GM18499 (cell line): ENCODE results near the gene ATP1A3.
"Not testable (repeated sequence)": the region's sequence is repeated elsewhere in the genome, so short reads cannot be mapped to it uniquely, and the experiment has no call there.

Experiments
- ATAC-seq: cut with Tn5 transposase; IDR thresholded peaks from one replicate; pipeline ENCODE4 v1.9.1; 2021; ENCODE audit warnings: moderate number of reproducible peaks; ENCODE audit not compliant: insufficient read depth, unreplicated experiment

The ATP1A3 gene

DNA sequence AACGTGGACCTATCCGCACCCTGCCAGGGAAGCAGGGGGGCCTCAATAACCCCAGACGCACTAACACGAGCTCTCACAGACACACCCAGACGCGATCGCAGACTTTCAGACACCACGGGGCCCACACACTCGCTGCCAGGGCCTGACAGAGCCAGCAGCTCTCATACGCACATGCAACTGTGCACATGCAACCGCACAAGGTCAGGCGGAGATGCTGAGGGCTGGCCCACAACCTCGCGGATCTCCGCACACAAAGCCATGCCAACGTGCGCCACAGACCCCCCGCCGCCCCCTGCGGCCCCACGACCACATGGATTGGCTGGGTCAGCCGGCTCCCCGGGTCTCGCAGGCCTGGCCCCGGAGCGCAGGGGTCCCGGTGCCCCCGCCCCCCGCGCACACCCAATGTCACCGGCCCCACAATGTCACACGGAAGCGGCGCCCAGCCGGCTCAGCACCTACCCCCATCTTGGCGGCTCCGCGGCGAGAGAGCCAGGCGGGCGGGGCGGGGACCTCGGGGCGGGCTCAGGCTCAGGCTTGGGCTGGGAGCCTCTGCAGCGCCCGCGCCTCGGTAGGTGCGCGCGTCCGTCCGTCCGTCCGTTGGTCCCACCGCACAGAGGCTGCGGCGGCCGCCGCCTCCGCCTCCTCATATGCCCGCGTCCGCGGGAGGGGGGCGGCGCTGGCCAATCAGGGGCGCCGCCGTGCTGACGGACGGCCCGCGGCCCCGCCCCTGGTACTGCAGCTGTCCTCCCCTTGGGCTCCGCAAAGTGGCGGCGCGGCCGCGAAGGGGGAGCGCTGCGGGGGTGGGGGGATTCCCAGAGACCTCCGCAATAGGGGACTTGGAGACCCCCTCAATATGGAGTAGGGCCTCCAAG, at the start of gene ATP1A3:
Gene ATP1A3, minus strand, starts transcription at position 619 of the 872 bp plus-strand sequence. Its CDS starts 154 bp downstream, at position 465.
- ATAC-seq = no peak

DNA sequence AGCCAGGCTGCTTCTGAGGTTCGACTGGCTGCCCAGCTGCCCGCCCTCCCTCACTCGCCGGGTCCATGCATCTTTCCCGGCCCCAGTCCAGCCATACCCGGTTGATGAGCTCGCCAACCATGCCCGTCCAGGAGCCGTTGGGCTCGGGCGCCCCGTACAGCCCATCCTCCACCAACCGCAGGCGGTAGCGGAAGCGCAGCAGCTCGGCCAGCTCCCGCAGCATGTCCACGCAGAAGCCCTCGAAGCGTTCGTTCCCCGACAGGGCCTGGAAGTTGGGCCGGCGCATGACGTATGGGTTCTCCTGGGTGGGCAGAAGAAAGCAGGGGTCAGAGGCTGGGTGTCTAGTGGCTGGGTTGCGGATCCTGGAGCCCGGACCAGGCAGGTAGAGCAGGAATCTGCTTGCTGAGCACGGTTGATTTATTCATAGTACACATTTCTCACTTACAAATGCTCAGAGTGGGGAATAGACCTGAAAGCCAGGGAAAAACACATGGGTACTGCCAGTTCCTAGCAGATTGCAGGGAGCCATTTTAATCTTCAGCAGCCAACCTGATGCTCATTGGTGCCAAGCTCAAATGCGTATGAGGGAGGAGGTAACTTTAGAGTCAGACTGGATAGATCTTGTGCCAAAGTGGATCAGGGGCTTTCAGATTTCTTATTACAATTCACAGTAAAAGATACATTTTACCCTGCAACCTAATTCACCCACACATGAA, 48.6 kb upstream of the ATP1A3 start:
- no peak for ATAC-seq

DNA sequence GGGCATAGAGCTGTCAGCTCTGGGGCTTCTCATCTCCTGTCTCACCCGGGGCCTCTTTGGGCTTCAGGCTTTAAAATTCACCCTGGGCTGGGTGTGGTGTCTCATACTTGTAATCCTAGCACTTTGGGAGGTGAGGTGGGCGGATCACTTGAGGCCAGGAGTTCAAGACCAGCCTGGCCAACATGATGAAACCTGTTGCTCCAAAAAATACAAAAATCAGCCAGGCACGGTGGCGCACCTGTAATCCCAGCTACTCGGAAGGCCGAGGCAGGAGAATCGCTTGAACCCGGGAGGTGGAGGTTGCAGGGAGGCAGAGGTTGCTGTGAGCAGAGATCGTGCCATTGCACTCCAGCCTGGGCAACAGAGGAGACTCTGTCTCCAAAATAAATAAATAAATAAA, 46.5 kb upstream of the ATP1A3 start:
- ATAC-seq = not testable (repeated sequence)

DNA sequence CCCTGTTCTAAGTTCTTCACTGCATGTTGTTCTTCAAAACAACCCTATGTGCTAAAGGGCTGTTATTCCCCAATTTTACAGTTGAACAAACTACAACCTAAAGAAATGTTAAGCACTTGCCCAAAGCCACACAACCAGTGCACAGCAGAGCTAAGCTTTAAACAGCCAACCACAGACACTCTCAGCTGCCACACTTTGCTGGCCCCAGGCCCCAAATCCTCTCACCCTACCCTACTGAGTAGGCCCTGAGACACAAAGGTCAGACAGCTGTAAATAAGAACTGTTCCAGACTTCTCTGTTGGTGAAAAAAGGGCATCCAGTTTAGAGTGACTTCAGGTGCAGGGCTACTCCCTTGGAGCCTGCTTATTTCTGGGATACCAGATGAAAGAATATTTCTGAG, 46.0 kb upstream of the ATP1A3 start:
- no peak for ATAC-seq

DNA sequence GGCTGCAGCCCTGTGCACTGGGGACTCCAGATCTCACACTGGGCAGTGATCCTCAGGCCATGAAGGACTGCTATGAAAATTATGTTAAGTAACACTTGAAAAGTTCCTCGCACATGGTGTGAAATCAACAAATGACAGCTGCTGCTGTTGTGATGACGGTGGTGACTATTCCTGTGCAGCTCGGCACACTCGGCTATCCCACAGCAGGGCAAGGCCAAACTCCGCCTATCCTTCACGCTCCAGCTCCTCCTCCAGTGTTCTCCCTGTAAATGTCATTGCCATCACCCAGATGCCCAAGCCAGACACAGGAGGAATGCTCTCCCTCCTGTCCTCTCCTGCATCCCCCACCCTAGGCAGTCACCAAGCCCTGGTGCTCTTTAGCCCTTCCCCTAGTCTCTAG, 44.6 kb upstream of the ATP1A3 start:
- no peak for ATAC-seq

DNA sequence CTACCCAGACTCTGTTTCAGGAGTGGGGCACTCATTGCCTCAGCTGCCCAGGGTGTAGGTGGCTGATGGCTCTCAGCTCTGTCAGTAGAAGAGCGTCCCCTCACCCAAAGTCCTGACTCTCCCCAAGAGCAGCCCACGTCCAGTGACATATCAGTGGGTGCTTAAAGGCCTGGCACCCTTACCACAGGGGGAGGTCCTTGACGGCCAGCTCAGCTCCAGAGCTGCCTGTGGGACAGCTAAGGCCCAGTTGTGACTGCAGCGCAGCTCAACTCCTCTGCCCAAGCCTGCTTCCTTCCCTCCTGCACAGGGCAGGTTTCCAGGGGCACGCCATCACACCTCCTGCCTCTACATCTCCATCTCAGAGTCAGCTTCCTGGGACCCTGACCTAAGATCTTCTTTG, 43.6 kb upstream of the ATP1A3 start:
- ATAC-seq = no peak

DNA sequence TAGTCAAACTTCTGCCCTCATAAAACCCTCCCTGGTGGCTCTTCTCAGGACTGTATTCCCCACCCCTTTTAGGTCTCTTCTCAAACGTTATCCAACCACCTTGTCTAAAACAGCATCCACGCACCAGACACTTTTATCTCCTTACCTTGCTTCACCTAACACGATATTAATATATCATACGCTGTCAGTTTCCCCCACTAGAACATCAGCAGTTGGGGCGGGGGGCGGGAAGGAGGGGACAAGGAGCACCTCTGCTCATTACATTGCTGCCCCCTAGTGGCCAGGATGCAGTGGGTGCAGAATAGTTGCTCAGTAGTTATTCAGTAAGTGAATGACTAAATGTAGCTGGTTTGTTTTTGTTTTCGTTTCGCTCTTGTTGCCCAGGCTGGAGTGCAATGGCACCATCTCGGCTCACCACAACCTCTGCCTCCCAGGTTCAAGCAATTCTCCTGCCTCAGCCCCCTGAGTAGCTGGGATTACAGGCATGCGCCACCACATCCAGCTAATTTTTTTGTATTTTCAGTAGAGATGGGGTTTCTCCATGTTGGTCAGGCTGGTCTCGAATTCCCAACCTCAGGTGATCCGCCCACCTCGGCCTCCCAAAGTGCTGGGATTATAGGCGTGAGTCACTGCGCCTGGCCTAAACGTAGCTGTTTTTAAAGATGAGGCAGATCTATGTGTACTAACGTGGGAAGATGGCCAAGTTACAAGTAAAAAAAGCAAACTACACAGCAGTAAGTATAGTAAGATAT, 40.8 kb upstream of the ATP1A3 start:
- ATAC-seq = not testable (repeated sequence)

DNA sequence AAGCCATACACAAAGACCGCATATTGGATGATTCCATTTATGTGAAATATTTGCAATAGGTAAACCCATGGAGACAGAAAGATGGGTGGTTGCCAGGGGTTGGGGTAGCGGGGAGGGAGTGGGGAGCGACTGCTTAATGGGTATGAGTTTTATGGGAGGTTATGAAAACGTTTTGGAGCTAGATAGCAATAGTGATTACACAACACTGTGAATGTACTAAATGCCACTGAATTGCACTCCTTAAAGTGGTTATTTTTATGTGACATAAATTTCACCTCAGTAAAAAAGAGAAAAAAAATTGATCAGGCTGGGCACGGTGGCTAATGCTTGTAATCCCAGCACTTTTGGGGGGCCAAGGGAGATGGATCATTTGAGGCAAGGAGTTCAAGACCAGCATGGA, 39.4 kb upstream of the ATP1A3 start:
- no peak for ATAC-seq

DNA sequence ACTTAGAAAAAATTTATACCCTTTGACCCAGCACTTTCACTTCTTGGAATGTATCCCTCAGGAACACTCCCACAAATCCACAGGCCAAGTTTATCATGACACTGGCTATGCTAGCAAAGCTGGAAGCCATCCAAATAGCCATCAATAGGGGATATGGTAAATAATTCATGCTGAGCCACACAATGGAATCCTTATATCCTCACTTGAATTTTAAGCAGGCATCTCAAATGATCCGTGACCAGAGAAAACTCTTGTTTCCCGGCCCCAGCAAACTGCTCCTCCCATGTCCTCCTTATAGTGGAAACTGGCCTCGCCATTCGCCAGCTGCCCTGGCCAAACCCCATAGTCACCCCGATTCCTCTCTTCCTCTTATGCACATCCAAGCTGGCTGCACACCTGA, 38.4 kb upstream of the ATP1A3 start:
- no peak for ATAC-seq

DNA sequence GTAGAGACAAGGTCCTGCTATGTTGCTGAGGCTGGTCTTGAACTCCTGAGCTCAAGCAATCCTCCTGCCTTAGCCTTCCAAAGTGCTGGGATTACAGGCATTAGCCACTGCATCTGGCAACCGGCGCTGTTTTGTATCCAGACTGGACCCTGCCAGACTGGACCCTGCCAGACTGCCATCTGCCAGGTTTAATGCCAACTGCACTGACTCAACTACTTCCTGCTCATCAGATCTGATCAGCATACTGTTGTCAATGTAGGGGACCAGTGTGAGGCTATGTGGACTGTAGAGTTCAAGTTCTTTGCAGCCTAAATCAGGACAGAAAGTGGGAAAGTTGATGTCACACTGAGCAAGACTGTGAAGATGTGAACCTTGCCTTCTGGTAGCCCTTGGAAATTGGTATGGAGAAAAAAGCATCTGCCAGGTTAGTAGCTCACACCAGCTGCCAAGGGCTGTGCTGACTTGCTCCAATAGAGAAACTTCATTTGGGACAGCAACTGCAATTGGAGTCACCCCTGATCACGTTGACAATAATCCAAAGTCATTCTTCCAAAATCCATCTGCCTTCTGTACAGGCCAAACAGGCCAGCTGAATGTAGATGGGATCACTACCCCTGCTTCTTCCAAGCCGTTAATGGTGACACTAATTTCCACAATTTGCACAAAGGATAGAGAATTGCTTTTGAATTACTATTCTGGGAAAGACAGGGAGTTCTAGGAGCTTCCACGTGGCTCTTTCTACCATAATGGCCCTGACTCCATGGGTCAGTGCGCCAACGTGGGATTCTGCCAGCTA, 36.8 kb upstream of the ATP1A3 start:
- no peak for ATAC-seq

DNA sequence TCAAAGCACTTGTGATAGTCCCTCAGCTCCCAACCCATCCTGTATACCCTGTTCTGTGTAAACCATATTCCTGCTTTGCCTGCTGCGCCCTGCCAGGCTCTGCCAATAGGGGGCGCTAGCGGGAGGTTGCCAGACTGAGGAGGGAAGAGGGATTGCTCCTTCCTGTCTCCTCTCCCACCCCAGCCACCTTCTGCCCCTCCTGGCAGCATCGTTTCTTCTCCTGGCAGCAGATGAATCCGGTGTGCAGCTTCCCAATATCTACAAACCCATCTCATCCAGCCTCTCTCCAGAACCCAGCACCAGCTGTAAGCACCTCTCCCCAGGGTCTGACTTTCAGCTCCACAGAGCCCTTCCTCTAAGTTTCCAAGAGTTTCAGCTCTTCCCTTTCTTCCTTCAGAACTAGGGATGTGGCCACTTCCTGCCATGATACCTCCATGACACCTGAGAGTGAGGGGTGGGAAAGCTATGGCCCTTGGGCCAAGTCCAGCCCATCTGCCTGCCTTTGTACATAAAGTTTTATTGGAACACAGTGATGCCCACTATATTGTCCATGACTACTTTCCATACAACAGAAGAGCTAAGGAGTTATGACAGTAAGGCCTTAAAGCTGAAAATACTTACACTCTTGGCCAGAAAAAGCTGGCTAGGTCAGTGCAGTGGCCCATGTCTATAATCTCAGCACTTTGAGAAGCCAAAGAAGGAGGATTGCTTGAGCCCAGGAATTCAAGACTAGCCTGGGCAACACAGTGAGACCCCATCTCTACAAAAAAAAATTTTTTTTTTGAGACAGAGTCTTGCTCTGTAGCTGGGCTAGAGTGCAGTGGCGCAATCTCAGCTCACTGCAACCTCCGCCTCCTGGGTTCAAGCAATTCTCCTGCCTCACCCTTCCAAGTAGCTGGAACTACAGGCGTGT, 34.5 kb upstream of the ATP1A3 start:
- no peak for ATAC-seq

DNA sequence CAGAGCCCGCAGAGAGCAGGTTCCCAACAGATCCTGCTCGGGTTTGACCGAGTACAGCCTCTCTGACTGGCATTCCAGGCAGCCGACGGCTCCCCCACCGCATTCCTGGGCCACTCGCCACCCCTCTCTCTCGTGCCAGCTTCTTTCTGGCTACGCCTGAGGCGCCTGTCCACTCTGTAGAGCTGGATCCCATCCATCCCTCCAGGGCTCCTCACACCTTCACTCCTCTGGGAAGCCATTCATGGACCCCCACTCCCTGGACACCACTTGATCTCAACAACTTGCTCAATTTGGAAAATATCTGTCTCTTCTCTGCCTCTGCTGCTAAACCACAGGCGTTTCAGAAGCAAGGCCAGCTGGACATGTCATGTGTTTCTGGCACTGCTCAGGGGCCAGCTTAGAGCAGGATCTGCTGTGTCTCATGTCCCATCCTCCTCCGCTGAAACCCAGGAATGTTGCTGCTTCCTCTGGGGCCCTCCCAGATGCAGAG, 30.6 kb upstream of the ATP1A3 start:
- ATAC-seq = no peak

DNA sequence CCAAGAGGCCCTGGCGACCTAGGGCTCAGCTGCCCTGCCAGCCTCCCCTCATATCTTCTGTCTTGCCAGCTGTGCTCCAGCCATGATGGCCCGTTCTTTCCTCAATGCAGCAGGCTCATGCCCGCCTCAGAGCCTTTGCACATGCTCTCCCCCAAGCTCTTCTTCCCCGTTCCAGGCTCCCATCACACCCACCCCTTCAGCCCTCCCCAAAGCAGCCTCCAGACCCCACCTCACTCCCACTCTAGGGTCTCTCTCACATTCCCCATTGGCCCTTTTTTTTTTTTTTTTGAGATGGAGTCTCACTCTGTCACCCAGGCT, 29.9 kb upstream of the ATP1A3 start:
- no peak for ATAC-seq

DNA sequence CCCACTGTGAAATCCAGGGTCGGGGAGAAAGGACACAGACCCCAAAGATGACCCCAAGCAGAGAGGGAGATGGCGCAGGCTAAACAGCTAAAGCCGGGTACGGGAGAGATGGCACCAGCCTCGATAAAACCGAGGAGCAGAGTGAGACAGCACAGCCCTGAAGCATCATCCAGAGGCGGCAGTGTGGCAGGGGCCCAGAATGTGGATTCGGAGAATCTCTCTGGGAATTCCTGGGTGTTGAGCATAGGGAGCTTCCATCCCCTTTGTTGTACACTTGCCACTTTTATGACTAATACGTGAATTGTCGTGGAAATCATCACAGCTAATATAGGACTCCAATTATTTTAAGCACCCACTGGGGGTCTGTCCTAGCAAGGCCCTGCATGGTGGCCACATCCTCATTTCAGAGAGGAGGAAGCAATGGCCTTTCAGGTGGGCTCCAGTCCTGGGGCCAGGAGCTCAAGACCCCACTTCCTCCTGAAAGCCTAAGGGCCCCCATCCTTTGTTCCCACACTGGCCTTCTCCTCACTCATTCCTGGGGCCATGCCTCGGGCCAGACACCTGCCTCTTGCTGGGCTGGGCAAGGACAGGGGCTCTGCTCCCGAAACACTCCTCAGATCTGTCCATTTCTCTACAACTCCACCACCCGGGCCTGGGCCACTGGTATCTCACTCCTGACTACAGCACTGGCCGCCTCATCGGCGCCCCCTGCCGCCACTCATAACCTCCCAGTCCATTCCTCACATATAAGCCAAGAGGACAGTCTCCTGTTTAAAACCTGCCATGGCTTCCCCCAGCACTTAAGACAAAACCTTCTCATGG, 29.3 kb upstream of the ATP1A3 start:
- no peak for ATAC-seq

DNA sequence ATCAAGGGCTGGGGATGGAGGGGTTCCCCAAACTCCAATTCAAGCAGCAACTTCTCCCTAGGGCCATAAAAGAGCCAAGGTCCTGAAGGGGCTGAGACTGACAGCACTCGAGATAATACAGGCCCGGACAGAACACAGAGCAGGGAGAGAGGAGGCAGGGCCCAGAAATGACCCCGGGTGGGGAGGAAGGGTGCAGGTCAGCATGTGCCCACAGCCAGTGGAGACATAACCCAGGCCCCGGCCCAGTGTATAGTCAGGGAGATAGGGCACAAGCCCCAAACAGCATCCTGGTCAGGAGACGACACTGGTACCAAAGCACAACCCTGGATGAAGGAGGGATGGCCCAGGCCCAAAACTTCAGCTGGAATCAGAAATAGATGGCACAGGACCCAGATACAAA, 28.6 kb upstream of the ATP1A3 start:
- ATAC-seq = no peak

DNA sequence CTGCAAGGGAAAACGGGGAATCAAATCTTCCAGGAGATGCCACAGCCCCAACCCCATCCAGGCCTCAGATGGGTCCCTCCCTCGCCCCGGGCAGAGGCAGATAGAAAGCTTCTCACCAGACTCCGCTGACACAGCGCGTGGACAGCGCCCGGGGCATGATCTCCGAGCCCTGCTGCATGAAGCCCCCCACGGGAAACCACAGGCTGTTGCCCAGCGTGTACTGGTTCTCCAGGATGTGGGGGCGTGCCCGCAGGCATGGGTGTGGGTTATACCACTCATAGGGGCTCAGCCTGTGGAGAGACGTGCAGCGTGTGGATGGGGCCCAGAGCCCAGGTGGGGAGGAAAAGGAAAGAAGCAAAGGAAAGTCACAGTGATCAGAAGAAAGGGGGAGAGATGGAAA, 27.2 kb upstream of the ATP1A3 start:
- no peak for ATAC-seq

DNA sequence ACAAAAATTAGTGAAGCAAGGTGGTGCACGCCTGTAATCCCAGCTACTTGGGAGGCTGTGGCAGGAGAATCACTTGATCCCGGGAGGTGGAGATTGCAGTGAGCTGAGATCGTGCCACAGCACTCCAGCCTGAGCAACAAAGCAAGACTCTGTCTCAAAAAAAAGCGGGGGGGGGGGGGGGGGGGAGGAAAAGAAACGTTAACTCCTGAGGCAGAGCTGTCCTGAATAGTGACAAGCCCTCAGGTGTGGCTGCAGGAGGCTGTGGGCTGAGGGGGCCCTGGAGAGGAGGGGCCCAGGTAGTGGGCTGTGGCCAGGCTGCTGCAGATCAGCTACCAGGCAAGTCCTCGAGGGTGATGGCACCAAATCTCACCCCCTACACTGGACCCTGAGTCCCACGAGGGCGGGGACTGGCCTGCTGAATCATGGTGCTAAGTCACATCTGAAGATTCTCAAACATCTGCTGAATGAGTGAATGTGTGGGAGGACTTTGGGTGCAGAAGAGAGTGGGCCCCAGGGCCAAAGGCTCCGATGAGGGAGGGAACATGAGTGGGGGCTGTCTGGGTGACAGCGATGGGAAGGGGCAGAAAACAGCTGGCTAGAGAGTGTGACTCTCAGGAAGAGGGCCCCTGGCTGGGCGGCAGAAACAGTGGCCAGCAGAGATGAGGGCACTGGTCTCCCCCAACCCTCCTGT, 24.6 kb upstream of the ATP1A3 start:
- ATAC-seq = no peak

DNA sequence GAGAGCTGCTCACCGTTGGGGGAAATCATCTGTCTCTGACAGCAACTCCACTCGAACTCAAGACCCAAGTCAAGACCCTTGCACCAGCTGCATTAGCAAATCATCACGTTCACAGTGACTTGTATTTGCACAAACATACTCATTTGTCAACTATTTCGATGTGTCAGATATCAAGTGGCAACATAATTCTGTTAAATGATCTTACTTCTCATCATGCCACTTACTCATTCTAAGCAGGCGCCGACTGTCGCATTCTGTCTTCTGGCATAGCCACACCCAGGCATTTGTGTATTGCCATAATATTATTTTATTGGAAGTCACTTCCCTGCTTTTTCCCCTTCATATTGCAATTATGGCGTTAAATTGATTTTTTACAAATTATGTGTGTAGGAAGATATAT, 23.0 kb upstream of the ATP1A3 start:
- no peak for ATAC-seq
